IMR-90 (cell line): ENCODE measurements around the gene NTNG2. TPM values are rescaled to one million over a fixed set of nuclear protein-coding genes. Genes with fewer than 3 reads are reported as not detected.

Experiments
- ATAC-seq: fragments of 200-7000 bp; cut with Tn5 transposase; 2 replicates; pipeline ENCODE4 v1.9.1; 2020; ENCODE audit warnings: low read depth, mild to moderate bottlenecking, moderate library complexity
- BruUV-seq: library from RNA; stranded (reverse); fragments of 400-500 nt; replicated peaks from 2 replicates; lab custom pipeline; 2021; lab: Mats Ljungman, UMichigan
- CTCF ChIA-PET: fragments of 300-600 bp; formaldehyde crosslinking; extraction: SDS; loops from one replicate; lab custom pipeline; 2021; ENCODE audit warnings: antibody characterized with exemption; lab: Yijun Ruan, JAX
- POLR2A ChIA-PET: fragments of 300-600 bp; sonication (Branson Sonifier 250); formaldehyde crosslinking; loops from one replicate; lab custom pipeline; 2022; ENCODE audit warnings: antibody characterized with exemption; ENCODE audit not compliant: unreplicated experiment; lab: Charles Lee
- DNase-seq: peaks from one replicate; pipeline ENCODE4 v3.0.0; 2013
- H2AFZ ChIP-seq: replicated peaks from 2 replicates; pipeline ENCODE3; 2013; ENCODE audit warnings: low read length, mild to moderate bottlenecking; ENCODE audit not compliant: poor library complexity
- H2AK5ac ChIP-seq: 2 replicates; pipeline ENCODE4 v1.6.1; 2013; ENCODE audit warnings: low read depth, low read length, inconsistent platforms
- H2AK9ac ChIP-seq: replicated peaks from 2 replicates; pipeline ENCODE3; 2013; ENCODE audit warnings: mild to moderate bottlenecking, low read depth, low read length, moderate library complexity; ENCODE audit not compliant: poor library complexity
- H2BK120ac ChIP-seq: 2 replicates; pipeline ENCODE4 v1.6.1; 2013; ENCODE audit warnings: low read depth, low read length, inconsistent platforms
- H2BK15ac ChIP-seq: 3 replicates; pipeline ENCODE4 v1.6.1; 2013; ENCODE audit warnings: low read depth, low read length, inconsistent platforms
- H2BK20ac ChIP-seq: 2 replicates; pipeline ENCODE4 v1.6.1; 2013; ENCODE audit warnings: low read depth, mild to moderate bottlenecking, inconsistent platforms, low read length, moderate library complexity
- H2BK5ac ChIP-seq: 2 replicates; pipeline ENCODE4 v1.6.1; 2013; ENCODE audit warnings: mild to moderate bottlenecking, low read depth, low read length, inconsistent platforms; ENCODE audit not compliant: poor library complexity, severe bottlenecking
- H3K14ac ChIP-seq: replicated peaks from 2 replicates; pipeline ENCODE4 v1.6.1; 2013; ENCODE audit warnings: low read depth, low read length, inconsistent platforms
- H3K18ac ChIP-seq: 2 replicates; pipeline ENCODE4 v1.6.1; 2013; ENCODE audit warnings: low read depth, low read length, control low read depth
- H3K23ac ChIP-seq: 2 replicates; pipeline ENCODE4 v1.6.1; 2013; ENCODE audit warnings: low read depth, low read length, inconsistent platforms
- H3K27ac ChIP-seq: 2 replicates; pipeline ENCODE4 v1.5.1; 2013; ENCODE audit warnings: mild to moderate bottlenecking, control low read depth, low read length; ENCODE audit not compliant: insufficient read depth
- H3K27me3 ChIP-seq: 2 replicates; pipeline ENCODE4 v1.6.1; 2013; ENCODE audit warnings: low read length; ENCODE audit not compliant: control insufficient read depth, insufficient read depth
- H3K36me3 ChIP-seq: 2 replicates; pipeline ENCODE4 v1.6.1; 2013; ENCODE audit warnings: low read length, mixed read lengths; ENCODE audit not compliant: control insufficient read depth, insufficient read depth
- H3K4ac ChIP-seq: 2 replicates; pipeline ENCODE4 v1.6.1; 2013; ENCODE audit warnings: low read depth, low read length, inconsistent platforms
- H3K4me1 ChIP-seq: 2 replicates; pipeline ENCODE4 v1.6.1; 2013; ENCODE audit warnings: low read length, mixed read lengths; ENCODE audit not compliant: control insufficient read depth, insufficient read depth
- H3K4me2 ChIP-seq: 2 replicates; pipeline ENCODE4 v1.6.1; 2013; ENCODE audit warnings: low read depth, mild to moderate bottlenecking, control low read depth, low read length, moderate library complexity
- H3K4me3 ChIP-seq: 2 replicates; pipeline ENCODE4 v1.5.1; 2013; ENCODE audit warnings: low read depth, mild to moderate bottlenecking, control low read depth, low read length, moderate library complexity; ENCODE audit not compliant: insufficient read depth
- H3K56ac ChIP-seq: 2 replicates; pipeline ENCODE4 v1.6.1; 2013; ENCODE audit warnings: low read length, inconsistent platforms; ENCODE audit not compliant: insufficient read depth; ENCODE audit errors: extremely low read depth
- H3K79me1 ChIP-seq, 2 experiments: 2 replicates each; pipeline ENCODE4 v1.6.1; 2013; ENCODE audit warnings: low read length in 2 of 2, inconsistent platforms in 1 of 2, low read depth in 1 of 2
- H3K9ac ChIP-seq: 2 replicates; pipeline ENCODE4 v1.6.1; 2013; ENCODE audit warnings: low read depth, low read length, control low read depth
- H3K9me1 ChIP-seq: 2 replicates; pipeline ENCODE4 v1.6.1; 2013; ENCODE audit warnings: low read length, inconsistent platforms; ENCODE audit not compliant: insufficient read depth
- H3K9me3 ChIP-seq: 2 replicates; pipeline ENCODE4 v1.6.1; 2013; ENCODE audit warnings: low read length; ENCODE audit not compliant: control insufficient read depth, insufficient read depth
- H4K20me1 ChIP-seq: 2 replicates; pipeline ENCODE4 v1.6.1; 2013; ENCODE audit warnings: low read length, inconsistent platforms; ENCODE audit not compliant: insufficient read depth
- H4K5ac ChIP-seq: 2 replicates; pipeline ENCODE4 v1.6.1; 2013; ENCODE audit warnings: mild to moderate bottlenecking, low read depth, low read length, control low read depth
- H4K8ac ChIP-seq, 2 experiments: 2 replicates each; pipeline ENCODE4 v1.6.1; 2013; ENCODE audit warnings: low read depth in 2 of 2, low read length in 2 of 2, control low read depth in 1 of 2, inconsistent platforms in 1 of 2
- H4K91ac ChIP-seq: 2 replicates; pipeline ENCODE4 v1.6.1; 2013; ENCODE audit warnings: low read depth, low read length, inconsistent platforms; ENCODE audit not compliant: insufficient read depth
- MAFK ChIP-seq: IDR thresholded peaks from 2 replicates; pipeline ENCODE4 v1.6.1; 2012; ENCODE audit warnings: low read depth, low read length, improper control_type of control experiment
- MXI1 ChIP-seq: IDR thresholded peaks from 2 replicates; pipeline ENCODE4 v1.6.1; 2012; ENCODE audit warnings: low read depth, mild to moderate bottlenecking, low read length, moderate library complexity, borderline replicate concordance
- POLR2A ChIP-seq: IDR thresholded peaks from 2 replicates; pipeline ENCODE4 v1.6.1; 2012; ENCODE audit warnings: mild to moderate bottlenecking, low read depth, low read length
- WGBS, 2 experiments: methylation state at CpG; one replicate each; pipeline versions ENCODE4 v1.1.5 to v1.1.7; 2013; ENCODE audit warnings: missing lambda C conversion rate in 2 of 2; ENCODE audit not compliant: insufficient read length in 1 of 2; ENCODE audit errors: extremely low coverage in 2 of 2; 5-methylcytosine and 5-hydroxymethylcytosine counted together
- dilution Hi-C: fragments of 300-500 bp; cut with HindIII; formaldehyde crosslinking; loops from one replicate; pipeline ENCODE4 v1.14.3; 2018; ENCODE audit warnings: low sequenced_read_pairs; ENCODE audit not compliant: unreplicated experiment
- in situ Hi-C: fragments of 300-500 bp; cut with MboI; formaldehyde crosslinking; loops from 3 replicates; pipeline ENCODE4 v1.14.3; 2019; ENCODE audit warnings: low sequenced_read_pairs, inconsistent platforms, mixed read lengths
- intact Hi-C: fragments of 100-400 bp; cut with micrococcal nuclease; formaldehyde crosslinking; loops from 2 replicates; pipeline ENCODE4 v1.10.0; 2022
- polyA plus RNA-seq, 3 experiments: library from polyadenylated mRNA; depleted of rRNA; stranded (reverse); fragments of >200 nt; gene quantifications; 2 replicates each; pipeline ENCODE4 v1.2.3, GENCODE V29; 2012; ENCODE audit warnings: low replicate concordance in 1 of 3
- total RNA-seq: library from RNA; depleted of rRNA; stranded (reverse); fragments of >200 nt; gene quantifications from 2 replicates; pipeline ENCODE4 v1.2.3, GENCODE V29; 2012
- TF ChIP-seq, protein P1 (sequence below): fragments of 150-350 bp; IDR thresholded peaks from 2 replicates; pipeline ENCODE4 v1.6.1; 2017; ENCODE audit warnings: mild to moderate bottlenecking, antibody characterized with exemption, low read length, low read depth

The NTNG2 gene
- total and polyA plus RNA-seq, 2 of the 4 experiments (the other 2 are of a cell fraction) = 0.54 to 0.84 TPM

DNA sequence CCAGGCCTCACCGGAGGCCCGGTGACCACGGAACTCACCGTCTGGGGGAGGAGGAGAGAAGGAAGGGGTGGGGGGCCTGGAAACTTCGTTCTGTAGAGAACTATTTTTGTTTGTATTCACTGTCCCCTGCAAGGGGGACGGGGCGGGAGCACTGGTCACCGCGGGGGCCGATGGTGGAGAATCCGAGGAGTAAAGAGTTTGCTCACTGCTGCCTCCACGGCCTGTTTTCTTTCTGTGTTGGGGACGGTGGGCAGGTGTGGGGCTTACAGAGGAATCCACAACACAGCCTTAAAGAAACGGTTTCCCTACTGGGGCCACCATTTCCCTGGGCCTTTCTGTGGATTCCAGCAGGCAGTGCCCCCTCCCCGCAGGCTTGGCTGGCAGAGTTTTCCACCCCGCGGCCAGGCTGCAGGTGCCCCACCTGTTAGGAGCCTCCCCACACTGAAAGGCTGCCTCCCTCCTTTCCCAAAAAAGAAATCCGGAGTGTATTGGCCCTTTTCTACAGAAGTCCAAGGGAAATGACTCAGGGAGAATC, 80.8 kb downstream of the NTNG2 start:
- no peak overlapping the region for H3K23ac ChIP-seq
- intact Hi-C loops = no loop called here
- DNase-seq = no peak

More for the DNA sequence above, 80.8 kb downstream of the NTNG2 start:
- WGBS, 2 experiments = 60% methylated on average over 1 of the region's 18 CpGs; no CpG with 5 or more reads in 1 of the 2 experiments
- no peak overlapping the region for H2AK5ac ChIP-seq
- no peak overlapping the region for H2BK120ac ChIP-seq
- no peaks in the 10 kb centered on the region for H3K79me1 ChIP-seq
- H3K4me1 ChIP-seq = peaks cover 5% of the 10 kb centered on the region
- no peak overlapping the region for H3K18ac ChIP-seq
- H4K91ac ChIP-seq = no peak overlapping the region
- H3K4ac ChIP-seq = no peak overlapping the region
- dilution Hi-C loops (no loop called here), in situ Hi-C loops (no loop called here)
- no peaks in the 10 kb centered on the region for H3K9me3 ChIP-seq
- H2BK15ac ChIP-seq = no peak overlapping the region
- H3K9ac ChIP-seq = peak overlapping the region; percentile 14; the same call in 1 of the 2 replicates
- peak overlapping the region; percentile 89 for H2AFZ ChIP-seq
- no peak overlapping the region for H2BK20ac ChIP-seq
- peaks cover 6% of the 10 kb centered on the region; the same call in 1 of the 2 replicates for H4K20me1 ChIP-seq
- no TSS peak for BruUV-seq
- H3K14ac ChIP-seq = no peak overlapping the region
- peak overlapping the region; percentile 61 for H3K4me2 ChIP-seq
- H2BK5ac ChIP-seq = no peak overlapping the region
- H3K36me3 ChIP-seq = no peaks in the 10 kb centered on the region
- POLR2A ChIA-PET = no interaction called here
- H3K4me3 ChIP-seq = peak overlapping the region; percentile 49
- no peak overlapping the region; a peak in 1 of 4 replicates for H4K8ac ChIP-seq
- H3K27me3 ChIP-seq = peaks cover 62% of the 10 kb centered on the region
- no peaks in the 10 kb centered on the region for H3K9me1 ChIP-seq
- ATAC-seq = no peak
- H3K27ac ChIP-seq = no peak overlapping the region
- H4K5ac ChIP-seq = no peak overlapping the region
- TF ChIP-seq MAFK = no peak
- no peak for TF ChIP-seq POLR2A
- TF ChIP-seq, protein P1, sequence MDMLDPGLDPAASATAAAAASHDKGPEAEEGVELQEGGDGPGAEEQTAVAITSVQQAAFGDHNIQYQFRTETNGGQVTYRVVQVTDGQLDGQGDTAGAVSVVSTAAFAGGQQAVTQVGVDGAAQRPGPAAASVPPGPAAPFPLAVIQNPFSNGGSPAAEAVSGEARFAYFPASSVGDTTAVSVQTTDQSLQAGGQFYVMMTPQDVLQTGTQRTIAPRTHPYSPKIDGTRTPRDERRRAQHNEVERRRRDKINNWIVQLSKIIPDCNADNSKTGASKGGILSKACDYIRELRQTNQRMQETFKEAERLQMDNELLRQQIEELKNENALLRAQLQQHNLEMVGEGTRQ = no peak
- TF ChIP-seq MXI1 = no peak
- CTCF ChIA-PET = no interaction called here
- no peak overlapping the region for H2AK9ac ChIP-seq
- H3K56ac ChIP-seq = no peak overlapping the region
